GM12878 (cell line): ENCODE measurements around the gene ABHD3. TPM values are rescaled to one million over a fixed set of nuclear protein-coding genes. Genes with fewer than 3 reads are reported as not detected.
"Not testable (repeated sequence)": the region's sequence is repeated elsewhere in the genome, so short reads cannot be mapped to it uniquely, and the experiment has no call there.

ENCODE experiments used
- ATAC-seq: fragments of 200-7000 bp; cut with Tn5 transposase; 3 replicates; pipeline ENCODE4 v1.9.1; 2020; ENCODE audit warnings: mild to moderate bottlenecking, moderate library complexity
- BruUV-seq: library from RNA; stranded (reverse); fragments of 400-500 nt; replicated peaks from 2 replicates; lab custom pipeline; 2021; lab: Mats Ljungman, UMichigan
- CTCF ChIA-PET: fragments of 300-600 bp; sonication (Branson Sonifier 250); formaldehyde crosslinking; extraction: SDS; loops from one replicate; lab custom pipeline; 2021; ENCODE audit warnings: inconsistent platforms; lab: Yijun Ruan, JAX
- POLR2A ChIA-PET: fragments of 350-600 bp; formaldehyde crosslinking; extraction: SDS; loops from one replicate; lab custom pipeline; 2021; ENCODE audit warnings: inconsistent platforms; lab: Charles Lee
- RAD21 ChIA-PET: fragments of 300-600 bp; sonication (Branson Sonifier 250); formaldehyde crosslinking; loops from one replicate; lab custom pipeline; 2023; ENCODE audit warnings: antibody characterized with exemption; ENCODE audit not compliant: unreplicated experiment; lab: Charles Lee
- SMC1A ChIA-PET: fragments of 300-600 bp; sonication (Branson Sonifier 250); formaldehyde crosslinking; loops from one replicate; lab custom pipeline; 2023; ENCODE audit not compliant: unreplicated experiment, uncharacterized antibody; lab: Charles Lee
- DNase-seq: peaks from one replicate; pipeline ENCODE4 v3.0.0-alpha.2; 2011; ENCODE audit warnings: low read depth, low spot score
- FAIRE-seq: peaks from 3 replicates; lab custom pipeline; 2011; peaks lifted over from hg19 to GRCh38; lab: Jason Lieb, UNC
- H2AFZ ChIP-seq: 2 replicates; pipeline ENCODE4 v1.6.0; 2011; ENCODE audit warnings: low read depth, low read length, control low read depth; ENCODE audit not compliant: control insufficient read depth
- H3K27ac ChIP-seq: 2 replicates; pipeline ENCODE4 v1.5.1; 2011; ENCODE audit warnings: control low read depth; ENCODE audit not compliant: control insufficient read depth, insufficient read depth
- H3K27me3 ChIP-seq, 2 experiments: replicated peaks in 1 of 2; 2 replicates each; pipeline versions ENCODE4 v1.6.0 to v1.6.1; 2011; ENCODE audit warnings: low read length in 1 of 2; ENCODE audit not compliant: control insufficient read depth in 2 of 2, insufficient read depth in 2 of 2
- H3K36me3 ChIP-seq, 2 experiments: 2 replicates each; pipeline ENCODE4 v1.5.1; 2011; ENCODE audit warnings: low read length in 1 of 2; ENCODE audit not compliant: control insufficient read depth in 2 of 2, insufficient read depth in 2 of 2
- H3K4me1 ChIP-seq: 2 replicates; pipeline ENCODE4 v1.6.1; 2011; ENCODE audit warnings: mild to moderate bottlenecking, low read length, moderate library complexity, mixed read lengths; ENCODE audit not compliant: control insufficient read depth, insufficient read depth
- H3K4me2 ChIP-seq: 2 replicates; pipeline ENCODE4 v1.6.0; 2011; ENCODE audit warnings: control low read depth; ENCODE audit not compliant: control insufficient read depth, insufficient read depth
- H3K4me3 ChIP-seq: fragments of 200-600 bp; sonication (generic); 2 replicates; pipeline ENCODE4 v1.5.1; 2016
- H3K79me2 ChIP-seq: 2 replicates; pipeline ENCODE4 v1.6.0; 2011; ENCODE audit warnings: low read length; ENCODE audit not compliant: control insufficient read depth, insufficient read depth
- H3K9ac ChIP-seq: 2 replicates; pipeline ENCODE4 v1.8.0; 2011; ENCODE audit warnings: low read length, control low read depth, mixed read lengths; ENCODE audit not compliant: control insufficient read depth, insufficient read depth
- H3K9me3 ChIP-seq: replicated peaks from 3 replicates; pipeline ENCODE4 v1.5.1; 2011; ENCODE audit warnings: mild to moderate bottlenecking, low read length; ENCODE audit not compliant: control insufficient read depth, insufficient read depth
- H4K20me1 ChIP-seq: 2 replicates; pipeline ENCODE4 v1.6.0; 2011; ENCODE audit not compliant: control insufficient read depth, insufficient read depth
- CHD2 ChIP-seq: IDR thresholded peaks from 2 replicates; pipeline ENCODE4 v1.6.1; 2011; ENCODE audit warnings: low read depth, low read length, improper control_type of control experiment, borderline replicate concordance
- CREM ChIP-seq: IDR thresholded peaks from 2 replicates; pipeline ENCODE4 v1.6.1; 2014; ENCODE audit warnings: antibody characterized with exemption, low read depth
- NFYB ChIP-seq: IDR thresholded peaks from 2 replicates; pipeline ENCODE4 v1.6.1; 2011; ENCODE audit warnings: low read depth, mild to moderate bottlenecking, low read length, improper control_type of control experiment, moderate library complexity; ENCODE audit not compliant: insufficient read depth
- SRF ChIP-seq, 2 experiments: IDR thresholded peaks; 2 replicates each; pipeline ENCODE4 v1.6.1; 2011; ENCODE audit warnings: low read depth in 2 of 2, low read length in 2 of 2, mild to moderate bottlenecking in 1 of 2, moderate library complexity in 1 of 2
- TAF1 ChIP-seq: IDR thresholded peaks from 2 replicates; pipeline ENCODE4 v1.6.1; 2011; ENCODE audit warnings: mild to moderate bottlenecking, low read depth, low read length, borderline replicate concordance
- ZNF274 ChIP-seq: IDR thresholded peaks from one replicate; pipeline ENCODE4 v1.8.0; 2011; ENCODE audit not compliant: insufficient read length, insufficient read depth
- WGBS: methylation state at CpG from one replicate; pipeline ENCODE4 v1.1.6; 2016; ENCODE audit warnings: low lambda C conversion rate; ENCODE audit not compliant: insufficient replicate concordance, insufficient coverage; ENCODE audit errors: missing lambda C conversion rate; 5-methylcytosine and 5-hydroxymethylcytosine counted together
- in situ Hi-C: fragments of 300-500 bp; cut with MboI; formaldehyde crosslinking; loops from 9 replicates; pipeline ENCODE4 v1.14.3; 2018; ENCODE audit warnings: mixed read lengths
- intact Hi-C: fragments of 100-400 bp; cut with micrococcal nuclease; formaldehyde crosslinking; loops from one replicate; pipeline ENCODE4 v1.14.2; 2022; ENCODE audit not compliant: unreplicated experiment
- polyA plus RNA-seq, 11 experiments: library from polyadenylated mRNA; depleted of rRNA in 4 of 11; unstranded in 6 of 11; stranded (reverse) in 5 of 11; fragments of >200 nt; fragmentation: Nextera tagmentation in 4 of 11; fragmentation: Illumina TruSeq in 1 of 11; extraction: Ambion mirVana in 4 of 11; extraction: Trizol in 1 of 11; gene quantifications; 1 replicate in 1 of 11; 2 replicates in 10 of 11; pipeline versions ENCODE4 v1.2.1 to v1.2.3, GENCODE V29; 2011 to 2016; ENCODE audit warnings: inconsistent platforms in 2 of 11, missing spikeins in 2 of 11, low read depth in 1 of 11
- total RNA-seq, 4 experiments: library from RNA; depleted of rRNA in 3 of 4; stranded (reverse); fragments of >200 nt in 3 of 4; fragmentation: Illumina TruSeq in 1 of 4; extraction: Trizol in 1 of 4; gene quantifications; 2 replicates each; pipeline versions ENCODE4 v1.2.1 to v1.2.3, GENCODE V29; 2013 to 2021
- TF ChIP-seq, protein P1 (sequence below): fragments of 450-650 bp; conservative IDR thresholded peaks from 2 replicates; pipeline ENCODE4 v1.6.1; 2017; ENCODE audit warnings: mild to moderate bottlenecking, moderate library complexity
- TF ChIP-seq, protein P2 (sequence below): fragments of 450-650 bp; formaldehyde crosslinking; IDR thresholded peaks from 2 replicates; pipeline ENCODE4 v1.4.0; 2020; ENCODE audit warnings: mild to moderate bottlenecking, moderate library complexity

ABHD3 gene
- total and polyA plus RNA-seq, 10 of the 15 experiments (the other 5 are each of a cell fraction or from before 2014, with no cell fraction given): 4.9 to 49.8 (median 18.3) TPM

DNA sequence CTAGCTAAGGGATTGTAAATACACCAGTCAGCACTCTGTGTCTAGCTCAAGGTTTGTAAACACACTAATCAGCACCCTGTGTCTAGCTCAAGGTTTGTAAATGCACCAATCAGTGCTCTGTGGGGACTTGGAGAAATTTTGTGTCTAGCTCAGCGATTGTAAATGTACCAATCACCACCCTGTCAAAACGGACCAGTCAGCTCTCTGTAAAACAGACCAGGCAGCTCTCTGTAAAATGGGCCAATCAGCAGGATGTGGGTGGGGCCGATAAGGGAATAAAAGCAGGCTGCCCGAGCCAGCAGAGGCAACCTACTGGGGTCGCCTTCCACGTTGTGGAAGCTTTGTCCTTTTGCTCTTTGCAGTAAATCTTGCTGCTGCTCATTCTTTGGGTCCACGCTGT, 2.6 kb upstream of the ABHD3 start:
- BruUV-seq, H4K20me1 ChIP-seq, H3K9me3 ChIP-seq, H3K27ac ChIP-seq, in situ Hi-C loops, DNase-seq, H3K27me3 ChIP-seq, H3K4me3 ChIP-seq, FAIRE-seq, H3K4me2 ChIP-seq, ATAC-seq, H3K36me3 ChIP-seq, intact Hi-C loops, H2AFZ ChIP-seq, H3K4me1 ChIP-seq, H3K9ac ChIP-seq: not testable (repeated sequence)
- peaks cover 14% of the 10 kb centered on the region for H3K79me2 ChIP-seq
- CTCF ChIA-PET: interaction anchor here (1.3 kb wide), 1 partner anchor 110 kb away, joined by 4 read pairs; no protein-coding TSS in a partner anchor
- RAD21 ChIA-PET: interaction anchor here (0.6 kb wide), 1 partner anchor 520 kb away, joined by 3 read pairs; no protein-coding TSS in a partner anchor
- TF ChIP-seq NFYB: peak; percentile 45; the same call in 1 of the 2 replicates
- SMC1A ChIA-PET: interaction anchor here (0.7 to 0.9 kb wide), 2 partner anchors 9 to 36 kb away, joined by 3 read pairs; no protein-coding TSS in a partner anchor
- POLR2A ChIA-PET: interaction anchor here (1.0 to 1.4 kb wide), 2 partner anchors 41 to 106 kb away, joined by 3 read pairs; partner anchors contain the start of gene ESCO1
- WGBS: 78% methylated on average over 7 of the region's 7 CpGs

DNA sequence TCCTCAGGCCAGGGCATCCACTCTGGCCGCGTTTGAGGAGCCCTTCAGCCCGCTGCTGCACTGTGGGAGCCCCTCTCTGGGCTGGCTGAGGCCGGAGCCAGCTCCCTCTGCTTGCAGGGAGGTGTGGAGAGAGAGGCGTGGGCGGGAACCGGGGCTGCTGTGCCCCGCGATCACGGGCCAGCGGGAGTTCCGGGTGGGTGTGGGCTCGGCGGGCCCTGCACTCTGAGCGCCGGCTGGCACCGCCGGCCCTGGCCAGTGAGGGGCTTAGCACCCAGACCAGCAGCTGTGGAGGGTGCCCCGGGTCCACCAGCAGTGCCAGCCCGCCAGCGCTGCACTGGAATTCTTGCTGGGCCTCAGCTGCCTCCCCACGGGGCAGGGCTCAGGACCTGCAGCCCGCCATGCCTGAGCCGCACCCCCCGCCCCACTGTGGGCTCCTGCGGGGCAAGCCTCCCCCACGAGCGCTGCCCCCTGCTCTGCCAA, 1.9 kb upstream of the ABHD3 start:
- BruUV-seq: no TSS peak
- SMC1A ChIA-PET: no interaction called here
- CTCF ChIA-PET: interaction anchor here (1.3 kb wide), 1 partner anchor 110 kb away, joined by 4 read pairs; no protein-coding TSS in a partner anchor
- no peak for TF ChIP-seq TAF1
- no peak for TF ChIP-seq CREM
- TF ChIP-seq CHD2: no peak
- TF ChIP-seq, protein P1, sequence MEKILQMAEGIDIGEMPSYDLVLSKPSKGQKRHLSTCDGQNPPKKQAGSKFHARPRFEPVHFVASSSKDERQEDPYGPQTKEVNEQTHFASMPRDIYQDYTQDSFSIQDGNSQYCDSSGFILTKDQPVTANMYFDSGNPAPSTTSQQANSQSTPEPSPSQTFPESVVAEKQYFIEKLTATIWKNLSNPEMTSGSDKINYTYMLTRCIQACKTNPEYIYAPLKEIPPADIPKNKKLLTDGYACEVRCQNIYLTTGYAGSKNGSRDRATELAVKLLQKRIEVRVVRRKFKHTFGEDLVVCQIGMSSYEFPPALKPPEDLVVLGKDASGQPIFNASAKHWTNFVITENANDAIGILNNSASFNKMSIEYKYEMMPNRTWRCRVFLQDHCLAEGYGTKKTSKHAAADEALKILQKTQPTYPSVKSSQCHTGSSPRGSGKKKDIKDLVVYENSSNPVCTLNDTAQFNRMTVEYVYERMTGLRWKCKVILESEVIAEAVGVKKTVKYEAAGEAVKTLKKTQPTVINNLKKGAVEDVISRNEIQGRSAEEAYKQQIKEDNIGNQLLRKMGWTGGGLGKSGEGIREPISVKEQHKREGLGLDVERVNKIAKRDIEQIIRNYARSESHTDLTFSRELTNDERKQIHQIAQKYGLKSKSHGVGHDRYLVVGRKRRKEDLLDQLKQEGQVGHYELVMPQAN: no peak
- no peak for TF ChIP-seq SRF (IDR thresholded peaks at IDR 0.05; ENCODE audit: low read depth in 2 of 2, low read length in 2 of 2)
- TF ChIP-seq ZNF274: no peak
- TF ChIP-seq, protein P2, sequence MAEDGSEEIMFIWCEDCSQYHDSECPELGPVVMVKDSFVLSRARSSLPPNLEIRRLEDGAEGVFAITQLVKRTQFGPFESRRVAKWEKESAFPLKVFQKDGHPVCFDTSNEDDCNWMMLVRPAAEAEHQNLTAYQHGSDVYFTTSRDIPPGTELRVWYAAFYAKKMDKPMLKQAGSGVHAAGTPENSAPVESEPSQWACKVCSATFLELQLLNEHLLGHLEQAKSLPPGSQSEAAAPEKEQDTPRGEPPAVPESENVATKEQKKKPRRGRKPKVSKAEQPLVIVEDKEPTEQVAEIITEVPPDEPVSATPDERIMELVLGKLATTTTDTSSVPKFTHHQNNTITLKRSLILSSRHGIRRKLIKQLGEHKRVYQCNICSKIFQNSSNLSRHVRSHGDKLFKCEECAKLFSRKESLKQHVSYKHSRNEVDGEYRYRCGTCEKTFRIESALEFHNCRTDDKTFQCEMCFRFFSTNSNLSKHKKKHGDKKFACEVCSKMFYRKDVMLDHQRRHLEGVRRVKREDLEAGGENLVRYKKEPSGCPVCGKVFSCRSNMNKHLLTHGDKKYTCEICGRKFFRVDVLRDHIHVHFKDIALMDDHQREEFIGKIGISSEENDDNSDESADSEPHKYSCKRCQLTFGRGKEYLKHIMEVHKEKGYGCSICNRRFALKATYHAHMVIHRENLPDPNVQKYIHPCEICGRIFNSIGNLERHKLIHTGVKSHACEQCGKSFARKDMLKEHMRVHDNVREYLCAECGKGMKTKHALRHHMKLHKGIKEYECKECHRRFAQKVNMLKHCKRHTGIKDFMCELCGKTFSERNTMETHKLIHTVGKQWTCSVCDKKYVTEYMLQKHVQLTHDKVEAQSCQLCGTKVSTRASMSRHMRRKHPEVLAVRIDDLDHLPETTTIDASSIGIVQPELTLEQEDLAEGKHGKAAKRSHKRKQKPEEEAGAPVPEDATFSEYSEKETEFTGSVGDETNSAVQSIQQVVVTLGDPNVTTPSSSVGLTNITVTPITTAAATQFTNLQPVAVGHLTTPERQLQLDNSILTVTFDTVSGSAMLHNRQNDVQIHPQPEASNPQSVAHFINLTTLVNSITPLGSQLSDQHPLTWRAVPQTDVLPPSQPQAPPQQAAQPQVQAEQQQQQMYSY (CRISPR knock-in tag): no peak

More for the DNA sequence above, 1.9 kb upstream of the ABHD3 start:
- no peaks in the 10 kb centered on the region for H3K4me1 ChIP-seq
- H3K9ac ChIP-seq: no peak overlapping the region
- H4K20me1 ChIP-seq: no peaks in the 10 kb centered on the region
- peaks cover 14% of the 10 kb centered on the region for H3K79me2 ChIP-seq
- H3K4me2 ChIP-seq: no peak overlapping the region
- intact Hi-C loops: no loop called here
- 93% methylated on average over 28 of the region's 28 CpGs for whole genome bisulfite sequencing
- H2AFZ ChIP-seq: no peak overlapping the region
- DNase-seq (no peak), ATAC-seq (no peak), FAIRE-seq (no peak)
- no peaks in the 10 kb centered on the region for H3K27me3 ChIP-seq
- H3K4me3 ChIP-seq: no peak overlapping the region
- POLR2A ChIA-PET: interaction anchor here (1.0 kb wide), 1 partner anchor 42 kb away, joined by 3 read pairs; no protein-coding TSS in a partner anchor
- no peak overlapping the region for H3K27ac ChIP-seq
- RAD21 ChIA-PET: interaction anchor here (0.6 kb wide), 1 partner anchor 519 kb away, joined by 3 read pairs; no protein-coding TSS in a partner anchor
- H3K36me3 ChIP-seq: no peaks in the 10 kb centered on the region
- in situ Hi-C loops: no loop called here
- no peaks in the 10 kb centered on the region; the same call in 2 of the 3 replicates for H3K9me3 ChIP-seq
